ENCODE data around the gene TCFL5.
A peak's percentile ranks its signal among the peaks of the same experiment; 100 is the strongest.

The TCFL5 gene

GRCh38 chr20:62804021-62804626 lies 57.5 kb downstream of the TCFL5 start:
- peak overlapping the region; percentile 91 for H3K4me2 ChIP-seq (ENCODE audit: low read depth, low read length)
- no peak for TF ChIP-seq EZH2phosphoT487 (IDR thresholded peaks at IDR 0.05; ENCODE audit: low read length)
- no peak for TF ChIP-seq EZH2 (optimal IDR thresholded peaks at IDR 0.05; ENCODE audit: low read depth, low read length)
- peak; percentile 17 for TF ChIP-seq CTCF (IDR thresholded peaks at IDR 0.05; ENCODE audit: low read length)
- H3K27ac ChIP-seq (ENCODE audit: low read length): no peak overlapping the region
- peaks cover 9% of the 10 kb centered on the region; the same call in 1 of the 2 replicates for H3K4me1 ChIP-seq (ENCODE audit: low read length)
- DNase-seq: no peak
- H3F3A ChIP-seq (ENCODE audit: insufficient read depth, low read length): no peaks in the 10 kb centered on the region
- H3K4me3 ChIP-seq (ENCODE audit: low read length): peak overlapping the region; percentile 57
- no peak overlapping the region; the same call in 1 of the 2 replicates for H3K9ac ChIP-seq (ENCODE audit: low read length)
- H3K9me2 ChIP-seq (replicated peaks; ENCODE audit: insufficient read depth, low read length): no peaks in the 10 kb centered on the region
- H3K79me2 ChIP-seq (ENCODE audit: low read length): peaks cover 23% of the 10 kb centered on the region
- no peaks in the 10 kb centered on the region for H3K9me3 ChIP-seq (replicated peaks; ENCODE audit: insufficient read depth, low read length)
- peaks cover 2% of the 10 kb centered on the region; the same call in 1 of the 2 replicates for H3K36me3 ChIP-seq (replicated peaks; ENCODE audit: insufficient read depth, low read length)
- H3K27me3 ChIP-seq (replicated peaks; ENCODE audit: insufficient read depth, low read length): no peaks in the 10 kb centered on the region
- H2AFZ ChIP-seq (ENCODE audit: low read length): peak overlapping the region; percentile 80
- H4K20me1 ChIP-seq (ENCODE audit: insufficient read depth, low read length): no peaks in the 10 kb centered on the region

GRCh38 chr20:62802026-62802712 lies 59.5 kb downstream of the TCFL5 start:
- Histone ChIP-seq H2AFZ (ENCODE audit: low read length) (no peak overlapping the region), H3K4me3 (ENCODE audit: low read length) (no peak overlapping the region), H3K9me2 (replicated peaks; ENCODE audit: insufficient read depth, low read length) (no peaks in the 10 kb centered on the region), H3K27ac (ENCODE audit: low read length) (no peak overlapping the region), H3F3A (ENCODE audit: insufficient read depth, low read length) (no peaks in the 10 kb centered on the region), H3K9me3 (replicated peaks; ENCODE audit: insufficient read depth, low read length) (no peaks in the 10 kb centered on the region), H3K4me2 (ENCODE audit: low read depth, low read length) (no peak overlapping the region), H3K27me3 (replicated peaks; ENCODE audit: insufficient read depth, low read length) (no peaks in the 10 kb centered on the region), H3K79me2 (ENCODE audit: low read length) (peaks cover 26% of the 10 kb centered on the region), H3K4me1 (ENCODE audit: low read length) (peaks cover 10% of the 10 kb centered on the region; the same call in 1 of the 2 replicates), H3K9ac (ENCODE audit: low read length) (no peak overlapping the region), H4K20me1 (ENCODE audit: insufficient read depth, low read length) (no peaks in the 10 kb centered on the region), H3K36me3 (replicated peaks; ENCODE audit: insufficient read depth, low read length) (no peaks in the 10 kb centered on the region; the same call in 1 of the 2 replicates)
- no peak for TF ChIP-seq CTCF (IDR thresholded peaks at IDR 0.05; ENCODE audit: low read length)
- no peak for TF ChIP-seq EZH2phosphoT487 (IDR thresholded peaks at IDR 0.05; ENCODE audit: low read length)
- no peak for TF ChIP-seq EZH2 (optimal IDR thresholded peaks at IDR 0.05; ENCODE audit: low read depth, low read length)
- no peak for DNase-seq

GRCh38 chr20:62801284-62802010 lies 60.2 kb downstream of the TCFL5 start:
- no peak overlapping the region for H3K4me2 ChIP-seq (ENCODE audit: low read depth, low read length)
- TF ChIP-seq CTCF (IDR thresholded peaks at IDR 0.05; ENCODE audit: low read length): no peak
- no peaks in the 10 kb centered on the region for H3K9me2 ChIP-seq (replicated peaks; ENCODE audit: insufficient read depth, low read length)
- no peak overlapping the region for H3K9ac ChIP-seq (ENCODE audit: low read length)
- no peaks in the 10 kb centered on the region for H3F3A ChIP-seq (ENCODE audit: insufficient read depth, low read length)
- H4K20me1 ChIP-seq (ENCODE audit: insufficient read depth, low read length): no peaks in the 10 kb centered on the region
- H3K79me2 ChIP-seq (ENCODE audit: low read length): peaks cover 22% of the 10 kb centered on the region
- no peak overlapping the region for H3K27ac ChIP-seq (ENCODE audit: low read length)
- no peak overlapping the region for H2AFZ ChIP-seq (ENCODE audit: low read length)
- H3K36me3 ChIP-seq (replicated peaks; ENCODE audit: insufficient read depth, low read length): no peaks in the 10 kb centered on the region; the same call in 1 of the 2 replicates
- DNase-seq: no peak
- H3K4me1 ChIP-seq (ENCODE audit: low read length): peaks cover 14% of the 10 kb centered on the region; the same call in 1 of the 2 replicates
- H3K27me3 ChIP-seq (replicated peaks; ENCODE audit: insufficient read depth, low read length): no peaks in the 10 kb centered on the region
- no peak overlapping the region for H3K4me3 ChIP-seq (ENCODE audit: low read length)
- no peaks in the 10 kb centered on the region for H3K9me3 ChIP-seq (replicated peaks; ENCODE audit: insufficient read depth, low read length)
